Hippocampal formation (tissue), 2 donors: ENCODE measurements around the gene DIS3L2.

Source experiments
- DNase-seq, 2 donors: peaks; one replicate each; lab custom pipeline; 2025; lab: John Stamatoyannopoulos, UW

Gene DIS3L2

DNA sequence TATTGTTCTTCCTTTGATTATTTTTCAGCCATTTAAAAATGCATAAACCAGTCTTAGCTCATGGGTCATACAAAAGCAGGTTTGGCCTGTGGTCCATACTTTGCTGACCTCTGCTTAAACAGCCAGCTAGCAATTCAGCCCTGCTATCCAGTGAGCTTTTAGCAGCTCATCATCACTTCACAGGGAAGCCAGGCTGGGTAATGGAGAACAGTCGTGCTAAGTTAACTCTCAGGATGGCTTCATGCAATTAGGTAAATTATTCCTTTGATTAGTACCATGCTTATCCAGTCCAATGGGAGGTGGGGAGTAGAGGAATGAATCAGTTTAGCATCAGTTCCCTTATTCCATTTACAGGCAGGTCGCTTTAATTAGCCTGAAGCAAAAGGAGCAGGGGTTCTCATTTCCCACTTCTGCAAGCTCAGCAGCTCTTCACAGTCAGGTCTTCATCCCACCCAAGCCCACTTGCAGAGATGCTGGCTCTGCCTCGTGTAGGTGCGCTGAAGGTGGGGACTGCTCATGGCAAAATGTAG is 307.2 kb downstream of the DIS3L2 start:
- no peak for DNase-seq

DNA sequence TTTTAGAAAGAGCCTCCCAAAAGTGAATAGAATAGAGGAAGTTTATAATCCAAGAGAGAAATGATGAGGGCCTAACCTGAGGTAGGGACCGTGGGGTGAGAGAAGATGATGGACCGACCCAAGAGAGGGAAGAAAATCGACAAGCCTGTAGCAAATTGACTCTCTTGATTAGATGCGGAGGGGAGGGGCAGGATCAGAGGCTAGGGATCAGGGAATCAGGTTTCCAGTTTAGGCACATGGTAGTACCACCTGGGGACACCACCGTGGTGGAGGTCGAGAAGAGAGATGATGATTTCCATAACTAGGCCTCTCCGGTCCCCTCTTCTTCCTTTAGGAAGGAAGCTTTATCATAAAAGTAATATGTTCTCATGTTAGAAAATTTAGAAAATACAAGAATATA is 308.4 kb downstream of the DIS3L2 start:
- no peak for DNase-seq

DNA sequence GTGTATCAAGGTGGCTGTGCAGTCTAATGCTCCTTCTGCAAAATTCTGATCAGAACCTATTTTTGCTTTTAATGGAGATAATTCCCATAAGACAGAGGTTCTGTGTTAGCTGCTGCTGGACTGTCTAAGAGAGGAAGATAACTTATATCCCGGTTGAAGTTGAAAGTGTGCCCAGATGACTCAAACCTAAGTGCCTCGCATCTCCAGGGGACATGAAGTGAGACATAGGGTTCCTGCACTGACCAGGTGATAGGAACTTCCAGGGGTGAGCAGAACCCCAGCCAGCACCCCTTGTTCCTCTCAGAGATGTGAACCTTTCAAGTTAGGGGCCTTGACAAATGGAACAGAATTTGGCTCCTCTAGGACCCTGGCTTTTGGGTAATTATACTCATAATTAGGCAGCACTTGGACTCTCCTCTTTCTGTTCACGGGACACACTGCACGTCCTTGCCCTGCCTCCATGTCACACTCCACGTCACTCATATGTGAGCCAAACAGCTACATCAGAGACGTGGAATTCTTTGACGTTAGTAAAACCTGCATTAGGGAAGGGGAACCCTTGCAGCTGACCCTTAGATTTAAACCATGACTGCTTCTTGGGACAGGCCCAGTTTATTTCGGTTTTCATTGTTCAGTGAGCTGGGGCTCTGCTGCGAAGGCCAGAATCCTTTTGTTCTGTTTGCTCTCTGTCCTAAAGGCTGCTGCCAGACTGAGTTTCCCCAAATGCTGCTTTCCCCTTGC is 312.6 kb downstream of the DIS3L2 start:
- no peak for DNase-seq

DNA sequence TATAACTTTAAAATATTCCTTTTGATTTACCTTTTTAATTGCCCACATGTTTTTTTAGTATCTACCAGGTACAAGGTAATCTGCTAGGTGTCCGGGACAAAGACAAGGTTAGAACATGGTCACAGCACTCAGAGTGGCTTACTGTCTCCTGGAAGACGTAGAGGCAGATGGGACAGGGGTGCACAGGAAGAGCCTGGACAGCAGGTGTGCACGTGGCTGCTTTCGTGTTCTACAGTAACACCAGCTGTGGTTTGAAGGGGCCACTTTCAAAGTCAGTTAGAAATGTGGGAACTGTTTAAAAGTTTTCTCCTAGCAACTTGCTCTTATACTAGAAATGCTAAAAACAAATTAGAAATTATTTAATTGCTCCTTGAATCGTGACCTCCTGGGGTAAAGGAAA is 314.2 kb downstream of the DIS3L2 start:
- DNase-seq = no peak

GRCh38 chr2:232276084-232276732 is 314.7 kb downstream of the DIS3L2 start:
- DNase-seq = no peak

- DNase-seq = no peak
Observed at GRCh38 chr2:232276733-232277313, 315.3 kb downstream of the DIS3L2 start.

DNA sequence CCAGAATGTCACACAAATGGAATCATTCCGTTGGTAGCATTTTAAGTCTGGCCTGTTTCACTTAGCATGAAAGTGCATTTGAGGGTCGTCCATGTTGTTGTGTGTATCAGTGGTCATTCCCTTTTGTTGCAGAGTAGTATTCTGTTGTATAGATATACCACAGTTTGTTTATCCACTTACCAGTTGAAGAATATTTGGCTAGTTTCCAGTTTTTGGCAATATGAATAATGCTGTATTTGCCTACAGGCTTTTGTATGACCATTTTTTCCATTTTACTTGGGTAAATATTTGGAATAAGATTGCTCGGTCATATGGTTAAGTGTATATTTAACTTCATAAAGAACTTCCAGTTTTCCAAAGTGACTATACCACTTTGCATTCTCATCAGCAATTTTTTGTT is 317.0 kb downstream of the DIS3L2 start:
- no peak for DNase-seq

GRCh38 chr2:232280341-232280740 is 318.8 kb downstream of the DIS3L2 start:
- no peak for DNase-seq

GRCh38 chr2:232281858-232282507 is 320.5 kb downstream of the DIS3L2 start:
- DNase-seq = no peak

DNA sequence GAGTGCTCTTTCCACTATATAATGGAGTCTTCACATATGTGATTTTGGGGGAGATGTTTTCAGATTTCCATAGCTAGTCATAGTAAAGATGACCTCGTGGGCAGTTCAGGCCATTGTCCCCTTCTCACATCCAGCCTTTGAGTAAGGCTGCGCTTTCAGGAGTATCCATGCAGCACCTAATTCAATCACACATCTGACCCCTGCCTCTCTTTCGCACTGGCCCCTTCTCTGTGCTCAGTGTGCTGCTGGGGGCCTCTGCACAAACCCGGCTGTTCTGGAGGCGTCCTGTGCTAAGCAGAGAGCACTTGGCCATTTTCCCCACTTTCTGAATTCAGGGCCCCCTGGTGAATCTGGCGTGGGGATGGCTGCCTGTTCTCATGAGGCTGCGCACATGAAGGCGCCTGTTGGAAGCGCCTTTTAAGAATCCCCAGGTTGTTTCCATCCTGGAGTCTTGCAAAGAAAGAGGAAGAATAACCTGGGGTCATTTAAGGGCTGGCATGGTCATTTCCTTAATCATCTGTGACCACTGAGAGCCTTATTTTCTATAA is 321.1 kb downstream of the DIS3L2 start:
- no peak for DNase-seq

- no peak for DNase-seq
Observed at GRCh38 chr2:232286001-232286868, 324.7 kb downstream of the DIS3L2 start.

GRCh38 chr2:232287316-232287715 is 325.8 kb downstream of the DIS3L2 start:
- no peak for DNase-seq

DNA sequence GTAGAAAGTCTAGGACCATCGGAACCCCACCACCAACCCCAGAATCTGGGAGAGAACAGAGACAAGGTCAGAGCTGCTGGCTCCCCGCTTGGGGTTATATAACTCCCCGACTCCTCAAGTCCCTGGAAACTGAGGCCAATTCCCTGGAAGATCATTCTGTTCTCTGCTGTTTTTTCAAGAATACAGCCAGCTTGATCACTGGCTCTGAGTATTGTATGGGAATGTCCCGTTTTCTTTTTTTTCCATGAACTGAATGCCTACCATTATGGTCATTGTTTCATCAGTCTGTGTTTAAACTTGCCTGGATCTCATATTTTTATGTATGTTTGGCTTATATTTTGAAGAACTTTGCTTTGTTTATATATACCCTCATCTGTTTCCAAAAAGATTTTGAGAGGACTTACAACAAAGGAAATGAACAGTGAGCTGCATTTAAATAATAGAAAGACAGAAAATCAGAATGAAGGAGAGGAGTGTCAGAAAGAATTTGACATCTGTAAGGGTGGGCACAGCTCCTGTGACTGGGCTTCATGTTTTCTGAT is 327.0 kb downstream of the DIS3L2 start:
- DNase-seq = no peak

DNA sequence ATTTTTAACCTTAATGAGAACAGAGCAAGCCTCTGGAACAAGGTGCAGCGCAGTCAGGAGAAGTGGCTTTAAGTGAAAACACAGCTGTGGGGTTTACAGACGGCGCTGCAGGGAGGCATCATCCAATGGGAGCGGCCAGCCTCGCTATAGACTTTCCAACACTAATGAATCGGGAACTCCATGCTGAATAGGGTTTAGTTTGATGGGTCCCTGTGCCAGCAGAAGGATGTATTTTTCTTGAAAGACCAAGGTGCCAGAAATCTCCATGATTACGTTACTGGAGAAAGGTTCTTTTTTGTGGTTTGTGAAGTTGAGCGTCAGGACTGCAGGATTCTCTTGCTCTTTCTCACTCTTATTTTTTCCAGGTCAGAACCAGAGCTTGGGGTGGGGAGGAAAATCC is 329.2 kb downstream of the DIS3L2 start:
- DNase-seq = no peak

DNA sequence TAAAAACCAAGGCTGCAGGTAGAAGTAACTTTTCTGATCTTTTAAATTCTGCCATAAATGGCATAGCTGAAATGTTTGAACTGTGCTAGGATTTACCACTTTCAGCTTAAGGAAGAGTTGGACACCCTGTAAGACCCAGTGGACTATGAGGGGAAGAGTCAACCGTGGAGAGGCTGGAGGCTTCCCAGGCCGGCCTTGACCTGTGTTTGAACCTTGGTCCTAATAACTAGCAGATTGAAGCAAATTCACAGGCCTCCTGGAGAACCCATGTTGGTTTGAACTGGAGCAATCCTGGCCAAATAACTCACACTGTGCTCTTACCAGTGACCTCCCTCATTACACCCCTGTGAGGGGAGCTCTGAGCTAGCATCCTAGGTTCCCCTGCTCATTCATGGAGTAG is 329.8 kb downstream of the DIS3L2 start:
- no peak for DNase-seq

DNA sequence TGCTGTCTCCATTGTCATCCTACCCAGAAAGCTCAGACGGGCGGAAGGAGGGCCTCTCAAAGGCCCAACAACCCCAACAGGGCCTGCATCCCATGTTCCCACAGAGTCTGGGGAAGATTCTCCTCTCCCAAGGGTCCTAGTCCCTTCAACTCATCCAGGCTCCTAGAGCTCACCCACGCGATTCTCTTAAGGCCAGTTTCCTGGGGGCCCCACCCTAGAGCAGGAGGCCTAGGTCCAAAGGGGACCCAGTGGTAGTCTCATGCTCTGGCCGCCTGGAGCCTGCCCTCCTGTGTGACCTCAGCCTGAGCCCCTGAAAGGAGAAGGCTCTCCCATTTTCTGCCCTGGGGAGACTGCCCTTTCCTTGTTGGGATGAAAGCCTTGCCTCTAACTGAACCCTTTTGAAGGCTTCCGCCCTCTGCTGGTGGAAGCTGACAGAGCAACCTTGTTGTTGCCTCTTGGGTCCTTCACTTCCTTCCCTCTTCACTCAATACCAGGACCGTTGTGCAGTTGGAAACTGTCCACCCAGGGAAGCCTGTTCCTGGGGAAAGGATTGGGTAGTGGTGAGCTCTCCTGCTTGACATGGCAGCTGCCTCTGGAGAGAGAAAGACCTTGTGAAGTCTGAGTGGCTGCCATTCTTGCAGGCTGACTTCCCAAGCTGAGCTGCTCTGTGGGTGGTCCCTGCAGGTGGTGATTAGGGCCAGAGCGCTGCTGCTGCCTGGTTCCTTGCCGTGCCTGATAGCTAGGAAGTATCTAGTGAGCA is 331.1 kb downstream of the DIS3L2 start:
- DNase-seq = peak in 1 of 2 donors; percentile 26

DNA sequence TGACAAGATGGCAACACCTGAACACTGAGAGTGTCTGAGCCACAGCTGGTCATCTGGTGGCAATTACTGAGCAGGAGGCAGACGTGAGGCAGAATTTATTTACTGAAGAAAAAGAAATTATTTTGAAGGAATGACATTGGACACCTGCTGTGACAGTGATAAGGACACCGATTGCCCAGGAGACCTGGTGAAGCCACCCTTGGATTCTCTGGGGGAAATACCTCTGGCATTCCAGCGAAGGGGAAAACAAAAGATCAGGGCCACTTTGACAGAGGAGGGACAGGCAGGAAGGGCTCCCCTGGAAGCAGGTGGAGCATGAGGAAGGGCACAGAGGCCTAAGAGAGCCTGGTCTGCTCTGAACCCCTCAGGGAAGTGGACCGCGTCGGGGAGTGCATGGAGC is 331.7 kb downstream of the DIS3L2 start:
- DNase-seq = no peak

GRCh38 chr2:232295971-232296370 is 334.5 kb downstream of the DIS3L2 start:
- DNase-seq = no peak

DNA sequence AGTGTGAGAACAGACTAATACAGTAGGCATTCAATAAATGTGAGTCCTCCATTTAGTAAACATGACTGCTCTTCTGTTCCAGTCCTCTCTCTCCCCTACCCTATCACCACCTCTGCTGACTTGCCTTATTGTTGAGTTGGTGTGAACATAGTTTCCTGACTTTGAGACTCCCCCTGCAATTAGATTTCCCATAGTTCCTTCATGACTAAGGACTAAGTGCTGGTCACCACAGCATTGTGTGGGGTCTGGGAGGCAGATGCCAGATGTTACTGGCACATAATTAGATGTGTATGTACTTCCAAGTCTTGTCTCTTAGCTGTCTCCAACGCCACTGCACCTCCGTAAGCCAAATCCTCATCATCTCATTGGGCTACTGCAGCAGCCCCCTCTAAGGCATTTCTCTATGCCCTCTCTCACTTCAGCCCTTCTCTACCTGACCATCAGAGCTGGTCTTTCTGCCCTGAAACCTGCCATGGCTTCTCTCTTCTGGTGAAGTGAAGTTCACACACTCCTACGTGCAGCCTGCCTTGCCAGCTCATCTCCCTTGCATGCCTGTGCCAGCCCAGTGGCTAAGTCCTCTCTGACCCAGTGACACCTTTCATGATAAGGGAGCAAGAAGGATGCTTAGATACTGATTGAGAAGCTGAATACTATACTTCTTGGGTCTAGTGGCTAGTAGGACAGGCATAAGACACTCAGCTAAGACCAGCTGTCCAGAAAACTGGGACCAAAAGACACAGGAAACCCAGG is 335.4 kb downstream of the DIS3L2 start:
- no peak for DNase-seq

DNA sequence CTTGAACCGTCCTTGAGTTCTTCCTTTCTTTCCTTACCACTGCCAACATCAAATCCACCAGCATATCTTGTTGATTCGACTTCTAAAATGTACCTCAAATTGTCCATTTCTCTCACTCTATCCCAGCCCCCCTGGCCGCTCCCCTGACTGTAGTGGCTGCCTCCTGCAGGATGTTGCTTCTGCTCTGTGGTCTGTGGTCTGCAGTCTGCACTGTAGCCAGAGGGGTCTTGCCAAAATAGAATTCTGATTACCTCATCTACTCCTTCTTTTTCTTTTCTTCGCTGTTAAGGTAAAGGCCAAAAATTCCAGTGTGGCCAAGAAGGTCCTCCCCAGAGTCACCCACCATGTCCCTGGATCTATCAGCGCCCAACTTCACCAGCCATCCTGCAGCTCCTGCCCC is 337.6 kb downstream of the DIS3L2 start:
- DNase-seq = no peak
